Inferior parietal cortex (tissue), 1 donor: Measurements from ENCODE around the gene ZG16B.
A peak's percentile ranks its signal among the peaks of the same experiment; 100 is the strongest.

Source experiments
- DNase-seq: peaks from one replicate; pipeline ENCODE4 v3.0.0-alpha.2; 2016; ENCODE audit errors: extremely low spot score

The ZG16B gene

GRCh38 chr16:2867987-2868789 lies 38.1 kb downstream of the ZG16B start:
- DNase-seq = peak; percentile 92

- DNase-seq = no peak
Measured at GRCh38 chr16:2871926-2872325, 41.8 kb downstream of the ZG16B start.

GRCh38 chr16:2874032-2874911 lies 44.2 kb downstream of the ZG16B start:
- DNase-seq = no peak

- peak; percentile 76 for DNase-seq
Measured at GRCh38 chr16:2874912-2875362, 44.8 kb downstream of the ZG16B start.

- DNase-seq = no peak
Measured at GRCh38 chr16:2879854-2880508, 49.9 kb downstream of the ZG16B start.
